HepG2 (cell line): ENCODE data around the gene SLC16A11. TPM values are rescaled to one million over a fixed set of nuclear protein-coding genes. Genes with fewer than 3 reads are reported as not detected.

Experiments
- ATAC-seq: fragments of 200-7000 bp; cut with Tn5 transposase; 3 replicates; pipeline ENCODE4 v1.9.1; 2020; ENCODE audit warnings: mild to moderate bottlenecking, moderate library complexity
- BruUV-seq: library from RNA; stranded (reverse); fragments of 400-500 nt; replicated peaks from 2 replicates; lab custom pipeline; 2021; lab: Mats Ljungman, UMichigan
- CTCF ChIA-PET: fragments of 300-600 bp; formaldehyde crosslinking; extraction: SDS; loops from one replicate; lab custom pipeline; 2021; ENCODE audit warnings: low total read pairs, inconsistent platforms, low intra/inter-chr PET ratio; lab: Yijun Ruan, JAX
- POLR2A ChIA-PET: fragments of 350-600 bp; sonication (Branson Sonifier 250); formaldehyde crosslinking; loops from one replicate; lab custom pipeline; 2020; ENCODE audit warnings: antibody characterized with exemption, inconsistent platforms; lab: Yijun Ruan, JAX
- DNase-seq: peaks from one replicate; pipeline ENCODE4 v3.0.0-alpha.2; 2015; ENCODE audit warnings: low spot score
- FAIRE-seq: peaks from 3 replicates; lab custom pipeline; 2011; peaks lifted over from hg19 to GRCh38; lab: Jason Lieb, UNC
- H2AFZ ChIP-seq: one replicate; pipeline ENCODE4 v1.6.1; 2011; ENCODE audit warnings: low read length, inconsistent platforms
- H3K27ac ChIP-seq: fragments of 300-600 bp; 3 replicates; pipeline ENCODE4 v1.8.0; 2011; ENCODE audit warnings: mixed run types, mild to moderate bottlenecking, mixed read lengths, low read length, inconsistent platforms; ENCODE audit not compliant: insufficient read depth; ENCODE audit errors: extremely low read length
- H3K27me3 ChIP-seq, 2 experiments: fragments of 200-600 bp in 1 of 2; 2 replicates in 1 of 2; 3 replicates in 1 of 2; pipeline versions ENCODE4 v1.6.0 to v1.8.0; 2011; ENCODE audit warnings: low read length in 2 of 2, mild to moderate bottlenecking in 2 of 2, moderate library complexity in 2 of 2, inconsistent platforms in 1 of 2; ENCODE audit not compliant: insufficient read depth in 2 of 2, control insufficient read depth in 1 of 2
- H3K36me3 ChIP-seq, 2 experiments: fragments of 200-600 bp in 1 of 2; replicated peaks in 1 of 2; 2 replicates in 1 of 2; 3 replicates in 1 of 2; pipeline versions ENCODE4 v1.5.1 to v1.8.0; 2011; ENCODE audit warnings: low read length in 2 of 2, inconsistent platforms in 1 of 2; ENCODE audit not compliant: insufficient read depth in 2 of 2, control insufficient read depth in 1 of 2
- H3K4me1 ChIP-seq: 2 replicates; pipeline ENCODE4 v1.5.1; 2012; ENCODE audit warnings: low read length, inconsistent platforms; ENCODE audit not compliant: insufficient read depth
- H3K4me2 ChIP-seq: 2 replicates; pipeline ENCODE4 v1.6.0; 2011; ENCODE audit warnings: low read depth, low read length, inconsistent platforms
- H3K4me3 ChIP-seq, 3 experiments: fragments of 200-600 bp in 1 of 3; sonication (generic), shearing (Covaris generic) in 1 of 3; replicated peaks in 1 of 3; 2 replicates each; pipeline ENCODE4 v1.5.1; 2011 to 2016; ENCODE audit warnings: low read length in 3 of 3, inconsistent platforms in 2 of 3, low read depth in 2 of 3, mild to moderate bottlenecking in 2 of 3, control low read depth in 1 of 3, mixed read lengths in 1 of 3; ENCODE audit not compliant: insufficient read depth in 1 of 3
- H3K79me2 ChIP-seq: one replicate; pipeline ENCODE4 v1.6.1; 2011; ENCODE audit warnings: low read length, inconsistent platforms; ENCODE audit not compliant: insufficient read depth
- H3K9ac ChIP-seq: 2 replicates; pipeline ENCODE4 v1.6.0; 2011; ENCODE audit warnings: mild to moderate bottlenecking, low read depth, low read length, inconsistent platforms; ENCODE audit not compliant: insufficient read depth
- H3K9me3 ChIP-seq: 2 replicates; pipeline ENCODE4 v1.5.1; 2012; ENCODE audit warnings: mild to moderate bottlenecking, low read length
- H4K20me1 ChIP-seq: 2 replicates; pipeline ENCODE4 v1.6.0; 2011; ENCODE audit warnings: inconsistent platforms, mild to moderate bottlenecking, low read length, moderate library complexity; ENCODE audit not compliant: insufficient read depth
- JARID2 ChIP-seq: sonication (generic); formaldehyde crosslinking; IDR thresholded peaks from 2 replicates; pipeline ENCODE4 v1.8.1; 2023; ENCODE audit warnings: missing genetic modification reagents, inconsistent platforms; ENCODE audit not compliant: insufficient replicate concordance
- LBX2 ChIP-seq: sonication (generic); formaldehyde crosslinking; IDR thresholded peaks from 2 replicates; pipeline ENCODE4 v1.5.0; 2020; ENCODE audit warnings: missing genetic modification reagents, mild to moderate bottlenecking, borderline replicate concordance
- PHF5A ChIP-seq: IDR thresholded peaks from one replicate; pipeline ENCODE4 v1.6.1; 2018; ENCODE audit warnings: low read depth, missing genetic modification reagents; ENCODE audit not compliant: unreplicated experiment
- WGBS: methylation state at CpG from one replicate; pipeline ENCODE4 v1.1.6; 2017; ENCODE audit warnings: low lambda C conversion rate; 5-methylcytosine and 5-hydroxymethylcytosine counted together
- in situ Hi-C: cut with HindIII; loops from 2 replicates; pipeline ENCODE4 v1.10.0; 2017; ENCODE audit warnings: low pct_unique_long_range_greater_than_20kb; ENCODE audit not compliant: extremely low pct_ligation_motif_present
- intact Hi-C: fragments of 100-400 bp; cut with micrococcal nuclease; formaldehyde crosslinking; loops from one replicate; pipeline ENCODE4 v1.10.0; 2022; ENCODE audit not compliant: unreplicated experiment
- polyA plus RNA-seq, 8 experiments: library from polyadenylated mRNA; depleted of rRNA in 3 of 8; stranded (reverse) in 7 of 8; unstranded in 1 of 8; fragments of >200 nt; fragmentation: Illumina TruSeq in 4 of 8; extraction: Trizol in 4 of 8; gene quantifications; 2 replicates each; pipeline versions ENCODE4 v1.2.1 to v1.2.3, GENCODE V29; 2011 to 2016; ENCODE audit warnings: low read depth in 4 of 8, missing spikeins in 1 of 8, mixed read lengths in 1 of 8; ENCODE audit not compliant: insufficient read depth in 1 of 8
- total RNA-seq, 5 experiments: library from RNA; depleted of rRNA; stranded (reverse); fragments of >200 nt; fragmentation: Illumina TruSeq; extraction: Trizol; gene quantifications; 2 replicates each; pipeline ENCODE4 v1.2.3, GENCODE V29; 2016; ENCODE audit warnings: low read depth in 1 of 5

Gene SLC16A11
- total and polyA plus RNA-seq, 2 of the 13 experiments (the other 11 are each of a cell fraction or from before 2014, with no cell fraction given), result not detected

- Histone ChIP-seq H2AFZ (no peak overlapping the region), H3K9ac (0 out of 2 replicates have a peak overlapping the region, but pooled peaks have one; percentile 58), H3K79me2 (no peaks in the 10 kb centered on the region), H3K4me1 (peaks cover 46% of the 10 kb centered on the region), H3K9me3 (no peaks in the 10 kb centered on the region), H3K36me3 (no peaks in the 10 kb centered on the region; a peak in 1 of 5 replicates), H3K4me2 (peak overlapping the region; percentile 86), H3K4me3 (peak overlapping the region in 1 of 3 experiments; percentile 74; a peak in 2 of 6 replicates), H4K20me1 (no peaks in the 10 kb centered on the region), H3K27ac (no peak overlapping the region), H3K27me3 (peaks cover 0 to 6% of the 10 kb centered on the region in 2 experiments; a peak in 4 of 5 replicates)
- DNase-seq (no peak), ATAC-seq (no peak), FAIRE-seq (no peak)
- 63% methylated on average over 5 of the region's 10 CpGs for WGBS
- BruUV-seq, result no TSS peak
- in situ Hi-C loops (loop anchor here (10.0 kb wide), 1 partner anchor 355 kb away; no protein-coding TSS in a partner anchor), intact Hi-C loops (no loop called here)
- no peak for TF ChIP-seq JARID2 (CRISPR knock-in tag)
- POLR2A ChIA-PET, result interaction anchor here (1.4 kb wide), 1 partner anchor 16 kb away, joined by 12 read pairs; the partner anchor contains the start of gene SLC16A13
- CTCF ChIA-PET, result no interaction called here
Observed at GRCh38 chr17:7019367-7019766, 24.5 kb downstream of the SLC16A11 start.

GRCh38 chr17:7018331-7018964 lies 25.4 kb downstream of the SLC16A11 start:
- FAIRE-seq (no peak), ATAC-seq (no peak), DNase-seq (no peak)
- Histone ChIP-seq H3K9me3 (no peaks in the 10 kb centered on the region), H3K4me1 (peaks cover 49% of the 10 kb centered on the region), H3K36me3 (no peaks in the 10 kb centered on the region; a peak in 1 of 5 replicates), H3K4me3 (no peak overlapping the region), H2AFZ (no peak overlapping the region), H4K20me1 (no peaks in the 10 kb centered on the region), H3K9ac (no peak overlapping the region), H3K79me2 (peaks cover 7% of the 10 kb centered on the region), H3K27me3 (peaks cover 0 to 6% of the 10 kb centered on the region in 2 experiments; a peak in 4 of 5 replicates), H3K27ac (no peak overlapping the region), H3K4me2 (no peak overlapping the region)
- ChIA-PET CTCF (no interaction called here), POLR2A (no interaction called here)
- in situ Hi-C loops, result loop anchor here (10.0 kb wide), 1 partner anchor 354 kb away; no protein-coding TSS in a partner anchor
- 97% methylated on average over 6 of the region's 10 CpGs for WGBS
- BruUV-seq, result no TSS peak
- TF ChIP-seq LBX2, result no peak
- TF ChIP-seq PHF5A (CRISPR knock-in tag), result no peak
- intact Hi-C loops, result no loop called here
